Neural crest cell (in vitro differentiated cells): ENCODE data around the gene CKMT2. TPM values are rescaled to one million over a fixed set of nuclear protein-coding genes. Genes with fewer than 3 reads are reported as not detected.

ENCODE experiments used
- DNase-seq: peaks from one replicate; pipeline ENCODE4 v3.0.0; 2021; ENCODE audit warnings: low read depth, mixed read lengths, low spot score
- H3K27ac Mint-ChIP-seq: one replicate; pipeline ENCODE4 v1.8.0; 2021; ENCODE audit warnings: mild to moderate bottlenecking, mixed read lengths; ENCODE audit not compliant: unreplicated experiment
- H3K27me3 Mint-ChIP-seq: 2 replicates; pipeline ENCODE4 v1.8.0; 2021; ENCODE audit warnings: low read depth, mild to moderate bottlenecking, mixed read lengths
- H3K36me3 Mint-ChIP-seq: 2 replicates; pipeline ENCODE4 v1.8.0; 2021; ENCODE audit warnings: low read depth, mild to moderate bottlenecking, mixed read lengths
- H3K4me1 Mint-ChIP-seq: 2 replicates; pipeline ENCODE4 v1.8.0; 2021; ENCODE audit warnings: mixed read lengths
- H3K4me3 Mint-ChIP-seq: one replicate; pipeline ENCODE4 v1.8.0; 2021; ENCODE audit warnings: mild to moderate bottlenecking, mixed read lengths
- H3K9me3 Mint-ChIP-seq: 2 replicates; pipeline ENCODE4 v1.8.0; 2021; ENCODE audit warnings: mixed read lengths
- total RNA-seq: library from RNA; stranded (reverse); gene quantifications from 2 replicates; pipeline ENCODE4 v1.2.1, GENCODE V29; 2021
- TF ChIP-seq, protein P1 (sequence below): fragments of 200-600 bp; sonication (generic); conservative IDR thresholded peaks from 2 replicates; pipeline ENCODE4 v1.5.0; 2021; ENCODE audit warnings: antibody characterized with exemption, mild to moderate bottlenecking

Gene CKMT2
- total RNA-seq, 1 donor from 2014 or later, result not detected

DNA sequence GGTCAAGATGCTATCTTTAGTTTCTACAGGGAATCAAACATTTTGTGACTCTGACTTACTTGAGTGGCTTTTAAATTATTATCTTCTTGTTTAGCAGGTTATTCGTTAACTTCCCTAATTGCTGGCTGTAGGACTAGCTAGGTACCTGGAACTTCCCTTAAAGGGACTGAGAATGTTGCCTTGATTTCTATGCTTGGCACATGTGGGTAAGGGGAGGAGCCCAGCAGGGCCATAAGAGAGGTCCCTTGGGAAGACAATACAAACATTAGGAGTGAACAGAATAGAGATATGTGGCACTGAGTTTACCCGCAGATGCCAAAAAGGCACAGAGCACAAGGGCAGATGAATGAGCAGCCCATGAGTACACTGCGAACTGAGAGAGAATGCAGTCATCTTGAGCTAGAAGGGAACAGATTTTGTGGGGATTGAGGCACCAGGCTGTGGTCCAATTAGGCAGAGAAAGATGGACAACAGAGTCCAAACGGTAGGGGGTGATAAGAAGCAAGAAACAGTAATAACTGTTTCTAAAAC lies 9.8 kb downstream of the CKMT2 start:
- H3K27ac Mint-ChIP-seq, result no peak overlapping the region
- H3K36me3 Mint-ChIP-seq, result peaks cover 4% of the 10 kb centered on the region
- peaks cover 5% of the 10 kb centered on the region for H3K4me1 Mint-ChIP-seq
- H3K9me3 Mint-ChIP-seq, result no peaks in the 10 kb centered on the region
- H3K27me3 Mint-ChIP-seq, result no peaks in the 10 kb centered on the region
- no peak for DNase-seq
- no peak overlapping the region for H3K4me3 Mint-ChIP-seq
- TF ChIP-seq, protein P1, sequence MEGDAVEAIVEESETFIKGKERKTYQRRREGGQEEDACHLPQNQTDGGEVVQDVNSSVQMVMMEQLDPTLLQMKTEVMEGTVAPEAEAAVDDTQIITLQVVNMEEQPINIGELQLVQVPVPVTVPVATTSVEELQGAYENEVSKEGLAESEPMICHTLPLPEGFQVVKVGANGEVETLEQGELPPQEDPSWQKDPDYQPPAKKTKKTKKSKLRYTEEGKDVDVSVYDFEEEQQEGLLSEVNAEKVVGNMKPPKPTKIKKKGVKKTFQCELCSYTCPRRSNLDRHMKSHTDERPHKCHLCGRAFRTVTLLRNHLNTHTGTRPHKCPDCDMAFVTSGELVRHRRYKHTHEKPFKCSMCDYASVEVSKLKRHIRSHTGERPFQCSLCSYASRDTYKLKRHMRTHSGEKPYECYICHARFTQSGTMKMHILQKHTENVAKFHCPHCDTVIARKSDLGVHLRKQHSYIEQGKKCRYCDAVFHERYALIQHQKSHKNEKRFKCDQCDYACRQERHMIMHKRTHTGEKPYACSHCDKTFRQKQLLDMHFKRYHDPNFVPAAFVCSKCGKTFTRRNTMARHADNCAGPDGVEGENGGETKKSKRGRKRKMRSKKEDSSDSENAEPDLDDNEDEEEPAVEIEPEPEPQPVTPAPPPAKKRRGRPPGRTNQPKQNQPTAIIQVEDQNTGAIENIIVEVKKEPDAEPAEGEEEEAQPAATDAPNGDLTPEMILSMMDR, result no peak

- H3K27ac Mint-ChIP-seq, result no peak overlapping the region
- H3K9me3 Mint-ChIP-seq, result no peaks in the 10 kb centered on the region
- no peak overlapping the region for H3K4me3 Mint-ChIP-seq
- no peaks in the 10 kb centered on the region for H3K27me3 Mint-ChIP-seq
- TF ChIP-seq, protein P1, result no peak
- H3K36me3 Mint-ChIP-seq, result no peaks in the 10 kb centered on the region
- DNase-seq, result no peak
- peaks cover 11% of the 10 kb centered on the region for H3K4me1 Mint-ChIP-seq
Observed at GRCh38 chr5:81244451-81244850, 11.3 kb downstream of the CKMT2 start.

GRCh38 chr5:81245871-81246235 lies 12.7 kb downstream of the CKMT2 start:
- H3K36me3 Mint-ChIP-seq, result peaks cover 13% of the 10 kb centered on the region
- H3K27me3 Mint-ChIP-seq, result no peaks in the 10 kb centered on the region
- H3K27ac Mint-ChIP-seq, result no peak overlapping the region
- peaks cover 4% of the 10 kb centered on the region for H3K9me3 Mint-ChIP-seq
- H3K4me3 Mint-ChIP-seq, result no peak overlapping the region
- TF ChIP-seq, protein P1, result no peak
- H3K4me1 Mint-ChIP-seq, result peaks cover 11% of the 10 kb centered on the region
- DNase-seq, result no peak

DNA sequence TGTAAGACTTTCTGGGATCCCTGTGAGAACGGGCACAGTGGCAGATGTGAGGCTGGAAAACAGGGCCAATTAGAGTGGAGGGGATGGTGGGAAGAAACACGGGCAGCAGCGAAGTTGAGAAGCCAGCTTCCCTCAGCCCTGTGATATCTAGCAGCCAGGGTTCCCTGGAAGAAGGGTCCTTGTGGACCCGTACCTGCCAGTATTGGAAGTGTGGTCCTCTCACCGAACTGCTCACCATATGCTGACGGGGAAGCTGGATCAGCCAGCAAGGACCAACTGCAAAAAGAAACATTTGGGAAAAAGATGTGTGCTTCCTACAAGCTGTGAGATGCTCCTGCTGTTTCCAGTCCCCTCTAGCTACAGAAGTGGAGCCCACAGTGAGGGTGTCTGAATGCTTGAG lies 13.6 kb downstream of the CKMT2 start:
- TF ChIP-seq, protein P1, result no peak
- no peak overlapping the region for H3K4me3 Mint-ChIP-seq

DNA sequence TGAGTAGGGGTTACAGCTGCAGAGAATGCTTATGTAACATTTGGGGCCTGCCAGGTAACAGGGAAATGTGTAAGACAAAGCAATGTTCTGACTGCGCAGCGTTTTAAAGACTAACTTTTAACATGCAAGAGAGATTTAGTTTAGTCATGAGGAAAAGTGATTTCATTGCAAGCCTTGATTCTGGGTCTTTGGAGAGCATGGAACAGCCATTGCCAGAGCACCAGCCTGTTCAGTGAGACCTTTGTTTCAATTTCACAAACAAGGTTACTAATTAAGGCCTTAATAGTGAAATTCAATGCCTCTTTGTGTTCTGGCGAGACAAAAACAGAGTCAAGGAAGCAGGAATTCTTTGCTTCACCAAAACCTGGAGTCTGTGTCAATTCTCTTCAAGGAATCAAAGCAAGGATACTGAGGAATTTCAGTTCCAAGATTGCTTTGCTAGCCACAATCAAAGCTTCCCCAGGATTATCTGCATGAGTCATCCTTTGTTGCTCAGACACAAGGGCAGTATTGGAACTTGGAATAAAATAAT lies 14.4 kb downstream of the CKMT2 start:
- TF ChIP-seq, protein P1, result no peak
- peak overlapping the region; percentile 39 for H3K27ac Mint-ChIP-seq

More for the DNA sequence above, 13.6 kb downstream of the CKMT2 start:
- H3K36me3 Mint-ChIP-seq, result peaks cover 15% of the 10 kb centered on the region
- H3K27ac Mint-ChIP-seq, result peak overlapping the region; percentile 39
- peaks cover 11% of the 10 kb centered on the region for H3K4me1 Mint-ChIP-seq
- peaks cover 4% of the 10 kb centered on the region for H3K9me3 Mint-ChIP-seq
- no peak for DNase-seq
- no peaks in the 10 kb centered on the region for H3K27me3 Mint-ChIP-seq

More for the DNA sequence above, 14.4 kb downstream of the CKMT2 start:
- Mint-ChIP-seq H3K9me3 (peaks cover 4% of the 10 kb centered on the region), H3K4me1 (peaks cover 11% of the 10 kb centered on the region), H3K36me3 (peaks cover 18% of the 10 kb centered on the region), H3K4me3 (no peak overlapping the region), H3K27me3 (no peaks in the 10 kb centered on the region)
- DNase-seq, result no peak
